Upper lobe of left lung (tissue), 6 donors: ENCODE data around the gene TBC1D16. TPM values are rescaled to one million over a fixed set of nuclear protein-coding genes. Genes with fewer than 3 reads are reported as not detected.
A peak's percentile ranks its signal among the peaks of the same experiment; 100 is the strongest.

Experiments used
- ATAC-seq, 2 donors: fragments of 200-7000 bp; cut with Tn5 transposase; one replicate each; pipeline ENCODE4 v1.9.1; 2022; ENCODE audit warnings: mild to moderate bottlenecking in 2 of 2, moderate library complexity in 2 of 2; ENCODE audit not compliant: low FRiP score in 2 of 2
- DNase-seq, 2 donors: peaks; one replicate each; pipeline ENCODE4 v3.0.0-alpha.2; 2019 to 2020
- H3K27ac ChIP-seq, 4 donors: fragments of 200-600 bp; sonication (generic); one replicate each; pipeline ENCODE4 v1.5.1; 2016 to 2019
- H3K27me3 ChIP-seq, 4 donors: fragments of 200-600 bp; sonication (generic); one replicate each; pipeline ENCODE4 v1.5.1; 2017 to 2019
- H3K36me3 ChIP-seq, 4 donors: fragments of 200-600 bp; sonication (generic); one replicate each; pipeline ENCODE4 v1.5.1; 2016 to 2019
- H3K4me1 ChIP-seq, 4 donors: fragments of 200-600 bp; sonication (generic); one replicate each; pipeline ENCODE4 v1.5.1; 2018 to 2019
- H3K4me3 ChIP-seq, 4 donors: fragments of 200-600 bp; sonication (generic); one replicate each; pipeline ENCODE4 v1.5.1; 2017 to 2019; ENCODE audit warnings: mild to moderate bottlenecking in 2 of 4, moderate library complexity in 1 of 4
- H3K9me3 ChIP-seq, 4 donors: fragments of 200-600 bp; sonication (generic); one replicate each; pipeline ENCODE4 v1.5.1; 2018 to 2019
- CTCF ChIP-seq, 6 experiments: fragments of 450-650 bp in 4 of 6; fragments of 200-600 bp in 2 of 6; sonication (generic) in 2 of 6; IDR thresholded peaks; one replicate each; pipeline ENCODE4 v1.5.1; 2016 to 2019; ENCODE audit warnings: antibody characterized with exemption in 6 of 6
- EP300 ChIP-seq, 4 donors: sonication (generic); formaldehyde crosslinking; IDR thresholded peaks; one replicate each; pipeline ENCODE4 v1.5.1; 2017; ENCODE audit warnings: antibody characterized with exemption in 4 of 4, control low read depth in 2 of 4
- POLR2A ChIP-seq, 4 donors: fragments of 450-650 bp; IDR thresholded peaks; one replicate each; pipeline ENCODE4 v1.5.1; 2016 to 2017; ENCODE audit warnings: antibody characterized with exemption in 4 of 4, mild to moderate bottlenecking in 2 of 4
- POLR2AphosphoS5 ChIP-seq, 2 donors: sonication (generic); formaldehyde crosslinking; IDR thresholded peaks; one replicate each; pipeline ENCODE4 v1.5.1; 2017; ENCODE audit warnings: antibody characterized with exemption in 2 of 2
- WGBS, 2 donors: methylation state at CpG; one replicate each; pipeline ENCODE4 v1.1.5; 2017 to 2018; 5-methylcytosine and 5-hydroxymethylcytosine counted together
- total RNA-seq, 6 donors: library from RNA; depleted of rRNA in 4 of 6; stranded (reverse); fragments of >200 nt in 4 of 6; gene quantifications; one replicate each; pipeline versions ENCODE4 v1.1.0 to v1.2.1, GENCODE V29; 2016 to 2021
- donor health status: DM: no; HTN: no; CAD: no; lungs with moderate emphysema.
- donor health status: DM: no; HTN: yes; CAD: no; lungs with severe emphysema.

Gene TBC1D16
- total RNA-seq, 6 donors from 2014 or later, result 15.6 to 60.8 (median 24.1) TPM

DNA sequence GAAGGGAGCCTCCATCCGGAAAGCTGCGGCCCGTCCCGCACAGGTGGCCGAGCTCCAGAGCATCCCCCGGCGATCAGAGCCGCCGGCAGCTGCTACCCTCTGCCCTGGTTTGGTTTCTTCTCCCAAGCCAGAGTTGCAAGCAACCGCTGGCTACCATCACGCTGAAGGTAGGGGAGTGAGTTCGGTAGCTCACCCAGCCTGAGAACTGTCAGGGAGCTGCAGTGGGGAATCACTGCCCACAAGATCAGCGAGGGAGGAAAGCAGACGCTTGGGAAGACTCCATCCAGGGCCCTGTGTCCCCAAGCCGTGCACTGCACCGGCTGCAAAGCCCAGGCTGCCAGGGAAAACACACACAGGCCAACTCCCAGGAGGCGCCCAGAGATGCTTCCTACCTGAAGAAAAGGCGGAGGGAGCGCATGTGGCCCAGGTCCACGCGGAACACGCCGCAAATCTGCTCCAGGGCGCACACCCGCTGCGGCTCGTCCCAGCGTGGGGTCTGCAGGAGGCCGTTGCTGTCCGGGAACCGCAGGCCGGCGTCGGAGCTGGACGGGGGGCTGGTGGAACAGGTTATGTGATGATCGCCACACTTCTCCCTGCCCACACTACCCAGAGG is 83.3 kb downstream of the TBC1D16 start:
- Histone ChIP-seq H3K9me3 (no peaks in the 10 kb centered on the region), H3K4me3 (peak overlapping the region in 1 of 4 donors; percentile 10), H3K36me3 (peaks cover 0 to 20% (median 14%) of the 10 kb centered on the region in 4 donors), H3K27me3 (no peaks in the 10 kb centered on the region), H3K27ac (peak overlapping the region in 1 of 4 donors; percentile 77), H3K4me1 (peaks cover 18 to 22% (median 20%) of the 10 kb centered on the region in 4 donors)
- no peak for TF ChIP-seq EP300 (IDR thresholded peaks at IDR 0.05)
- ATAC-seq (no peak), DNase-seq (peak; percentile 12 to 82)
- 61 to 75% methylated on average over 18 to 36 of the region's 36 CpGs for WGBS, 2 donors

DNA sequence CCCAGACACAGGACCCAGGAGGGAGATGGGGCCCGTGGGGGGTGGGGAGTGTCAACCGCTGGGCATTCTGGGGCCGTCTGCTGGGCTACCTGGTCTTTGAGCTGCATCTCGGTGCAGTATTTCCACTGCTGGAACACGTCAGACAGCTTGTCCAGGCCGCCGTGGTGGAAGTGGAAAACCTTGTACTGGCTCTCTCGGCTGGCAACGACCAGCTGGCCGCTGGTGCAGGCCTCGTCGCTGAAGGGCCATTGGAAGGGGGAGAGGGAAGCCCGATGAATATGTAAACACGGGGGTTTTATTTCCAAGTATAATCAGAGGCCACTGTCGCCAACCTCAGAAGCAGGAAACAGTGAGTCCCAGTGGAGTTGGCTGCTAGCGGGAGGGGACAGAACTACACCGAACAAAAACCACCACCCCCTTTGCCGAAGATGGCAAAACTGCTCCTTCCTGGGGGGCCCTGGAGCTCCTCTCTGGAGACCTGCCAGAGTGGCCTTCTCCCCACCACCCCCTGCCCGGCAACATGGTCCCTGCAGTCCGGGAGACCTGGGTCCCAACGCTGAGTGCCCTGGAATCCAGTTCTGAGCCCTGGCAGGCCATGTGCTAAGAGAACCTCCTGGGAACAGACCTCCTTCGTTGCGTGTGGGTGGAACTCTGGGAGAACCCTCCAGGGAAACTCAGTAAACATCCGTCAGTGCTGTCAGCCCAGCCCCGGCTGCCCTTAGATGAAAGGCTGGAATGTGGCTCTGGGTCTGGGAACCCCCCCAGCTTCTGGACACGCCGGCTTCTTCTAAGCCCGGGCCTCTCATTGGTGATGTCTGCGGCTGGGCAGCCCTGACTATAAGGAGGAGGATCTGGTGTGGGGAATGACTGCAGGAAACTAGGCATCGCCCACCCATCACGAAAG is 84.1 kb downstream of the TBC1D16 start:
- TF ChIP-seq CTCF (IDR thresholded peaks at IDR 0.05) (peak in 3 of 6 experiments; percentile 12 to 48 (median 25)), EP300 (IDR thresholded peaks at IDR 0.05) (no peak), POLR2A (IDR thresholded peaks at IDR 0.05) (no peak), POLR2AphosphoS5 (IDR thresholded peaks at IDR 0.05) (peak in 1 of 2 donors; percentile 24)
- 30 to 62% methylated on average over 5 to 30 of the region's 31 CpGs for WGBS, 2 donors
- Histone ChIP-seq H3K27me3 (no peaks in the 10 kb centered on the region), H3K4me1 (peaks cover 18 to 22% (median 20%) of the 10 kb centered on the region in 4 donors), H3K36me3 (peaks cover 0 to 26% (median 18%) of the 10 kb centered on the region in 4 donors), H3K27ac (peak overlapping the region; percentile 62 to 79 (median 76)), H3K9me3 (no peaks in the 10 kb centered on the region), H3K4me3 (peak overlapping the region in 2 of 4 donors; percentile 10 to 13)
- ATAC-seq, result peak; percentile 17 to 84
- peak; percentile 63 to 77 for DNase-seq

DNA sequence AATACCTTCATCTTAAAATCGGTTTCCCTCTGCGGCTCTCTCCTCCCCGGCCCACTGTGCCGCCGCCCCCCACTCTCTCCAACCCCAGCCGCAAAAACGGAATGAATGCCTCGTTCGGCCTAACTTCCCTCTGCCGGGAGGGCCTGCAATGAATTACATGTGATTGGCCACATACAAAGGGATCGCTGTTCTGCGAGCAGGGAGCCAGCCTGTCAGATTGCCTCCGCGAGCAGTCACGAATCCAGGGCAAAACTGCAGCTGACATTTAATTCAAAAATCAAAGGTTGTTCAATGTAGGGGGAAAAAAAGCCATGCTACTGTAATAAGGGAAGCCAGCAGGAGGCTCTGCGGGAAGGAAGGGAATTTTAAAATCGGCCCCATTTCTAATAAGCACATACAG is 84.9 kb downstream of the TBC1D16 start:
- no peak for TF ChIP-seq CTCF (IDR thresholded peaks at IDR 0.05)
- Histone ChIP-seq H3K4me3 (peak overlapping the region in 1 of 4 donors; percentile 13), H3K27me3 (no peaks in the 10 kb centered on the region), H3K9me3 (no peaks in the 10 kb centered on the region), H3K4me1 (peaks cover 18 to 22% (median 20%) of the 10 kb centered on the region in 4 donors), H3K36me3 (peaks cover 0 to 26% (median 20%) of the 10 kb centered on the region in 4 donors), H3K27ac (peak overlapping the region in 2 of 4 donors; percentile 74 to 77)
- ATAC-seq, result no peak
- DNase-seq, result no peak
- WGBS, 2 donors, result 82 to 86% methylated on average over 17 of the region's 17 CpGs

GRCh38 chr17:79950306-79950705 is 85.4 kb downstream of the TBC1D16 start:
- Histone ChIP-seq H3K27ac (no peak overlapping the region), H3K27me3 (no peaks in the 10 kb centered on the region), H3K9me3 (no peaks in the 10 kb centered on the region), H3K4me3 (no peak overlapping the region), H3K36me3 (peaks cover 0 to 26% (median 21%) of the 10 kb centered on the region in 4 donors), H3K4me1 (peaks cover 18 to 22% (median 20%) of the 10 kb centered on the region in 4 donors)
- no peak for TF ChIP-seq POLR2AphosphoS5 (IDR thresholded peaks at IDR 0.05)
- no peak for TF ChIP-seq CTCF (IDR thresholded peaks at IDR 0.05)
- TF ChIP-seq EP300 (IDR thresholded peaks at IDR 0.05), result no peak
- TF ChIP-seq POLR2A (IDR thresholded peaks at IDR 0.05), result no peak
- DNase-seq, result peak; percentile 16 to 83
- 89 to 93% methylated on average over 31 of the region's 31 CpGs for WGBS, 2 donors
- ATAC-seq, result no peak

DNA sequence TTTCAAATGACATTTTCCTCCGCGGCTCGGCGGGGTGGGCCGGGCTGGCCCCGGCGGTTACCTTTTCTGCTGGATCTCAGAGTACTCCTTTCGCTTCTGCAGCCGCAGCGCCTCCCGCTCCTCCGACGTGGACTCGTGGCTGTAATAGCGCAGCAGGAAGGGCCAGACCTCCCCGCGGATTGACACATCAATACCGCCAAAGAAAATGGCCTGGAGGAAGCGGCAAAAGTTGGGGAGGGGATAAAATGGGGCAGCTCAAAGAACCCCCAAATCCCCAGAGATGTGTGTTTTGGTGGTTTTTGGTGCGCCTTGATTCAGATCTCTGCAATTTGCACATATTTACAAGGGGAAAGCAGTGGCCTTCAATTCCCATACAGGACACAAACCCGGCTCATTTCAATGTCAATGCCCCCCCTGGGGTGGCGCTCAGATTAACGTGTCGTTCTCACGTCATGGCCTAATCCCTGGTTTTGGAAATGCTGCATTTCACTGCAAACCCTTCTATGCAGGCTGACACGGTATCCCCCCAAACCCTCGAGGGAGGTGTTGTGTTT is 85.9 kb downstream of the TBC1D16 start:
- Histone ChIP-seq H3K36me3 (peaks cover 0 to 32% (median 26%) of the 10 kb centered on the region in 4 donors), H3K4me3 (no peak overlapping the region), H3K27ac (no peak overlapping the region), H3K27me3 (no peaks in the 10 kb centered on the region), H3K9me3 (no peaks in the 10 kb centered on the region), H3K4me1 (peaks cover 18 to 22% (median 20%) of the 10 kb centered on the region in 4 donors)
- ATAC-seq (no peak), DNase-seq (peak; percentile 12 to 77)
- WGBS, 2 donors, result 93 to 94% methylated on average over 27 of the region's 27 CpGs
- TF ChIP-seq EP300 (IDR thresholded peaks at IDR 0.05) (no peak), POLR2AphosphoS5 (IDR thresholded peaks at IDR 0.05) (no peak), POLR2A (IDR thresholded peaks at IDR 0.05) (no peak), CTCF (IDR thresholded peaks at IDR 0.05) (no peak)
